Mammary epithelial cell (primary cell): ENCODE measurements around the gene COMMD1.

Experiments used
- CTCF ChIP-seq, 2 donors: IDR thresholded peaks in 1 of 2; conservative IDR thresholded peaks in 1 of 2; 2 replicates each; pipeline ENCODE4 v1.5.1; 2011 to 2012; ENCODE audit warnings: inconsistent platforms in 2 of 2, low read length in 2 of 2, mild to moderate bottlenecking in 2 of 2, control low read depth in 1 of 2, low read depth in 1 of 2; ENCODE audit not compliant: insufficient read depth in 1 of 2; ENCODE audit errors: extremely low read depth in 1 of 2
- EZH2 ChIP-seq: IDR thresholded peaks from 2 replicates; pipeline ENCODE4 v1.6.1; 2012; ENCODE audit warnings: low read length, inconsistent platforms, borderline replicate concordance

GRCh38 chr2:62181843-62182242 is 276.4 kb downstream of the COMMD1 start:
- no peak for TF ChIP-seq CTCF (conservative IDR thresholded peaks at IDR 0.05 in 1 of 2, IDR thresholded peaks at IDR 0.05 in 1 of 2; ENCODE audit: extremely low read depth in 1 of 2, insufficient read depth in 1 of 2, low read depth in 1 of 2, low read length in 2 of 2)
- TF ChIP-seq EZH2, result no peak
